ENCODE measurements around the gene NEUROD6.

NEUROD6 gene

DNA sequence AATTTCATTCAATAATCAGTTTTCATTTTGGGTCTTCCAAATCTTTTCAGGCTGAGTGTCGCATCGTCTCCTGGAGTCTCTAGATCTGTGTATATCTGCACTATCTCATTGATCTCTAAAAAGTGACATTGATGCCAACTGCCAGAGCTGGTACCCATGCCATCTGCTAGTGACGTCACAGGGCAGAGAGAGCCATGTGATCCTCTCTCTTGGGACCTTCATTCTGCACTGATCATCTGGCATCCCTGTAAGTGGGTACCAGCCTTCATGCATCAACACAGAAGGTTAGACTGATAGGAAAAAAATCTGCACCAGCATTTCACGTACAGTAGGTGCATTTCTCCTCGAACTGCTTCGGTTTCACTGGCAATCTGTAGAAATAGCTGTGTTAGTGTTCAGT lies at the start of gene NEUROD6:
Gene NEUROD6 (minus strand): TSS at position 124 of the 400 bp plus-strand sequence. CDS start 1,458 bp downstream, outside the sequence.
- DNase-seq = no peak

DNA sequence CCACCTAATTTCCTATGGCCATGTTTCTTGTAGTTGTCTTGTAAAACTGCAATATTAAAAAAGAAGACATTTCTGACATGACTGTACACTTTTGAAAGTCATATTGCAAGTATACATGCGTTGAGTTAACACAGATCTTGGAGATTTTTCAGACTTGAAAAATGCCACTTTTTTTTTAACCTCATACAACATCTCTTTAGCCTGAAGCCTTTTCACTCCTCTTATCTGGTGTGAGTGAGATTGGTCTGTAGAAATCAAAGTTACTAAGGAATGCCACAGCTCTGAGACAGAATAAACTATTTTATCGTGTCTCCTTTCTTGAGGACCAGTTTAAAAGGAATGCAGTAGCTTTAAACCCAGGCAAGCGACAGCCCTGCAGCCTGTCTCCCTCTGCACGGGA lies 43.9 kb upstream of the NEUROD6 start:
- DNase-seq = no peak

DNA sequence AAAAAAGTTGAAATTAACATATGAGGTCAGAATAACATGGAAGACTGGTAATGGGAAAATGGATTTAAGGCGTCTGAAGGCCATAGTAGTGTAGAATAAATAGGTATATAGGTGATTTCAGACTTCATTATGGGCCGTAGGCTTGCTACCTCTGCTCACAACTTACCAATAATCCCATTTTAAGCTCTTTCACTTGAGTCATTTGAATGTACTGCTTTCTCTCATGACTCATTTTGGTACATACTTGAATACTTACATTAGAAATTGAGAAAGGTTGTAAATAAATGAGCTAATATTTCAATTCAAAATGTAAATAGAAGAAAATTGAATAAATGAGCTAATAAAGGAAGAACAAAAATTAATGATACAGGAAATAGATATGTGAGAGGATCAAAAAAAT lies 42.2 kb upstream of the NEUROD6 start:
- DNase-seq = no peak

DNA sequence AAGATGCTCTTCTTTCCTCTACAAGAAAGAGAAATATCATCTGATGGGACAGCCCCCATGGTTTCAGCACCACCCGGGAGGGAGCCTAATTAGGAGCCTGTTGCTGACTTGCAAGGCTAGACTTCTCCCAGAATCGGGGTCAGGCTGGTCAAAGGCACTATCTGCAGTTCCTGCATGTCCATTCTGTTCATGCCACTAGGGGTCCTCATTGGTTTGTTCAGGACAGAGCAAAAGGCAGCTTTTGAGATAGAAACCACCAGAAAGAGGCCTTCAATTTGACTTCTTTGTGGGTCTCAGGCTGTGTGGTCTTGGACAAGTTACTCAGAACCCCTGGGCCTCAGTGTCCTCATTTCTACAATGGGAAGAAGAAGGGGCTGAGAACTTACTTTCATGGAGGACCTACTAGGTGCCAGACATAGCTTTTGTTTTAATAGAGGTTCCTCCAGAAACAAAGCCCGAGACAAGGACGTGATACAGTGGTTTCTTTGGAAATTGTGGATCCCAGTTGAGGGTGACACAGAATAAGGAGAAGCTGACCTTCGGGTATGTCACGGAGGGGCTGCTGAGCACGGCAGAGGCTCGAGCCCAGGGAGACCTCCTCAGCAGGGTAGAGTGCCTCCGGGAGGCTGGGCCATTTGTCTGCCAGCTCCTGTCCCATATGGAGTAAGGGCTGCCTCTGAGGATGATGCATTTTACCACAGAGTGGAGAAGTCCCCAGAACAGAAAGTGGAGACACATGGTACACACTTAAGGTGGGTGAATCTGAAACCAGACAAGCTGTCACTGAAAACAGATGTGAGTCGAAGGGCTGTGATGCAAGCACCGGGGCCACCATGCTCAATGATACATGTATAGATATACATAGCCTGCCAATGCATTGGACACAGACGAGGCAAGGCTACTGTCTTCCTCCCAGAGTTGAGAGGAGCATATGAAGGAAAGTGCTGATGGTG lies 33.1 kb upstream of the NEUROD6 start:
- DNase-seq = no peak

DNA sequence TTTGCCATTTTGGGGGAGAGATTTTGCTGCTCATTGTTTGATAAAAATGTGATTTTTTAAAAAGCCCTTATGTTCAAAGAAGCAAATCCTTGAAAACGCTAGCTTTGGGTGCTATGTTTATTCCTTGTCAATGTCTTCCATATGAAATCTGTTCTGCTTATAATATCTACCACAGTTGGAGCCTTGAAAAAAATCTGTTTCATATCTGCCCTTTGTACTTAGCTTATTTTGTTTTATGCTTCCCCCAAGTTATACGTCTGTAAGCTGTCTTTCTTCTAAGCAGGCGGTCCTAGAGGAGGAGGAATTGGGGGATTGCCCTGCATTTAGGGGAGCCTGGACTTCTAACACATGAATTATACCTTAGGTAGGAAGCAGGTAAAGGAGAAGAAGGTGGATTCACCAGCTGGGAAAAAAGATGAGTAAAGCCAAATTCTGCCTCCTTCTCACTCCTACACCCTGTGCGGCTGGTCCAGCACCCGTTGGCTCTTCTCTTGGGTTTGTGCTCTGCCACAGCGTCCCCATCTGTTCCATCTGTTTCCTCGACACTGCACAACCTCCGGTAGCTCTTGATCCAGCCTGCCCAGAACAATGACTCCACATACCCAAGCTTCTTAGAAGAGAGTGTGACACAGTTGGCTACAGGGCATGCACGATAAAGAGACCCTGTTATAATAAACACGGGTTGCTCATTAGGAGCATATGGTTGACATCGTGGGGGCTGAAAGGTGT lies 31.9 kb upstream of the NEUROD6 start:
- no peak for DNase-seq

DNA sequence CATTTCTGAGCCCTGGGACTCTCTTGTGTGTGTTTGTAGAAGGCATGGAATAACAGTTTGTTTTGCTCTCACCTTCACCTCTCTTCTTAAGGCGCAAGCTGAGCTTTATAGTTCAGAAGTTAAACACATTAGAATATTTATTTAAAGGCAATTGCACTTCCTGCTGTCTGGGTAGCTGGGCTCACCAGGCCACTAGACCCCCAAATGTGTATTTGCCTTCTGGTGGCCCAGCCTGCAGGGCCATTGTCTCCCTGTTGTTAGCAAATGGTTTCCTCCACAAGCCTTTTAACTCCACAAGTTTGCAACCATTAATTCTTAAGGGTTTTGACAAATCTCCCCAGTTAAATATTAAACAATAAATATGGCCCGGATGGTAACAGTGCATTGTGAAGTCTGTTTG lies 31.1 kb upstream of the NEUROD6 start:
- no peak for DNase-seq

DNA sequence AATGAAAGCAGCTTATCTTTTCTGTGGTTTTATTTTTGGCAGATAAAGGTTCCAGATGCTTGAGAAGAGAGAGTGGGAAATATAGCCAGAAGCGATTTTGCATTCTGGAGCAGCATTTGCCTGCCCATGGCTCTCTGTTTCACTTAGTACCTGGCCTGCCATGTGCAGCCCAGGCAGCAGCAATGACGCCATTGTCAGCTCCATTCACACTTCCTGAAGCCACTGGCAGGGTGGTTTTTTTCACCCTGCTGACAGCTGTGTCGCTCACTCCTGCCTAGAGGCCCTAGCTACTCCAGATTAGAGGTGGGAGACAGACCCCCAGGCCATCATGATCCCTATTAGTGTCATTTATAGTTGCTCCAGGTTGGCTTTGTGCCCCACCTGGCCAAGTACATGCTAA lies 30.1 kb upstream of the NEUROD6 start:
- no peak for DNase-seq

DNA sequence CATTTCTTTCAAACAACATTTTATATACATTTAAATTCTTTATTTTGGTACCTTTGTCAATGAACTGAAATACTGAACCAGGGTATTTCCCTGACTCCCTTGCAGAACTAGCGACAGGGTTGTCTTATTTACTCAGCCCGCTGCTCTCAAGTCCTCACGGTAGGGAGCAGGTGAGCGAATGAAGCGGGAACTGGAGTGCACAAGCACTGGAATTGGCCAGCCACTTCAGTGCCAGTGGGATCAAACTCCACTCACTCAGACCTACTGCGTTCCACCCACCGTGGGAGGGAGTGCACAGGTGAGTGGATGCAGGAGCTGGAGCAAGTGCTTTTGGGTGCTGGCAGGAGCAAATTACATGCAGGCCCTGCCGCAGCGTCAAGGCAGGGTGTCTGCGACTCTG lies 28.1 kb upstream of the NEUROD6 start:
- no peak for DNase-seq

DNA sequence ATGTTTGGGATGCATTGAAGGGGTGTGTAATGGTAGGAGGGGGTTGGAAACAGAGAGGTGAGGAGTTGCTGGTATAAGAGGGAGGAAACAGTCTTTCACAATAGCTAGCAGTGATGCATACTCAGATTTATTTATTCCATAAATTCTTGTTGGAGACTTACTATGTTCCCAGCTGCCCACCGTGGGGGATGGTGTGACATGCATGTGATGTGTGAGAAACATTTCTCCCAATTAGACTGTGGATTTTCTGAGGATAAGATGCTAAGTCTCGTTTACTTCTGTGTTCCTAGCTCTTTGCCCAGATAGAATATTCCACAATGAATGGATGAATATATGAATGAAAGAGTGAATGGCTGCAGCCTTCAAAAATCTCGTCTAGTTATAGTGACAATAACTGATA lies 23.0 kb upstream of the NEUROD6 start:
- no peak for DNase-seq

DNA sequence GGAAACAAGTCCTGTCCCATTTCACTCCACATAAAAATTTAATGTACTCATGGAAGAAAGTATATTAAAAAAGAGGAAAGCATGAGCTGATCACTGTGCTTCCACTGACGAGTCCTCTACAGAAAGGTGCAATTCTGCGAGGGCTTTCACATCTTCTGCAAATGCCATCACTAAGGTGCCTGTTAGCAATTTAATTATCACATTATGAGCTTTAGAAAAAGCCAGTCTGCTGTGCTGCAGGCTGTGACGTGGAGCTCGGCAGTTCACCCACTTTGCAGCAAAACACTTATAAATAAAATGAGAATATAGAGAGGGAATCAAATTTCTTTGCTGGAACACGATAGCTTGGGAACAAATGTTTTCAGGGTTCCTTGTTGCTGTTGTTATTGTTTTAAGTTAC lies 22.5 kb upstream of the NEUROD6 start:
- no peak for DNase-seq

DNA sequence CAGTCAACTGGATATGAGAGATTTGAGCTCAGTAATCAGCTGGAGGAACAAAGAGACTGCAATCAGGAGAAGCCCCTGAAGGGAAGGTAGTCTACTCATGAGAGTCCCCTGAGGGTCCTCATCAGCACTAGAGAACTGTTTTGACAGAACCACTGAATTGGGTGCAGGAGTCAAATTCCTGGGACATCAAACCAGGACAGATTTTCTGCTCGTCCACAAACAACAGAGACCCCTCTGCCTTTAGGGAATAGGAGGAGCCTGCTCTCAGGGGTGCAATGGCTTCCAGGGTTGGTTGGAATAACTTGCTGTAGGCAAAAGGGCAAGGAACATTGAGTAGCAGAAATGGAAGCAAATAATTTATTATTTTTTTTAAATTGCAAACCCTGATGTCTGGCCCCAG lies 21.9 kb upstream of the NEUROD6 start:
- DNase-seq = no peak

DNA sequence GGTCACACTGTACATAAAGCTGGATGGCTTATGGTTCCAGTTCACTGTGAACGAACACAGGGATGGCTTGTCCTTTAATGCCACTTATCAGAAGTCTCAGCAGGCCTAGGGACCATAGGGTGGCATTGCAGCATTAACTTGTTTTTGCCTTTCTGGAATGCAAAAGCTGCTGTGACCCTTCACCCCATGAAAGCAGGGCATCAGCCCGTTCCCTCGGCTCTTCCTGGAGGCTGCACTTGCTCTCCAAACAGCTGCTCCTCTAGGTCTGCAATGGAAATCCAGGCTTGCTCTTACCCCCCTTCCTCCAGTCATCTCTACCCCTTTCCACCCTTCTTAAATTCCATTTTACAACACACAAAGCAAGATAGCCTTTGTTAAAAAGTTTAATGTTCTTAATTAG lies 17.9 kb upstream of the NEUROD6 start:
- no peak for DNase-seq

DNA sequence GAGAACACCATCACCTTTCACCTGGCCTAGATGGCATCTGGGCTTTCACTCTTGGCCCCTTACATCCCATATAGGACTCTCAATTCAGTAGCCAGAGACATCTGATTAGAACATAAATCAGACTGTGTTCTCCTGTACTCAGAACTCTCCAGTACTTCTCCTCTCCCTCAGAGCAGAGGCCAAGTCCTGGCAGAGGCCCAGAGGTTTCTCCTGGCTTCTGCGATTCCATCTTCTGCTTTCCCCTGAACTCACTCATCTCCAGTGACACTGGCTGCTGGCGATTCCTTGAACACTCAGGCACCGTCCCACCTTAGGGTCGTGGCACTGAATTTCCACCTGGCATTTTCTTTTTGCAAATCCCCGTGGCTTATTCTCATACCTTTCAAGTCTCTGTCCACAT lies 4.9 kb upstream of the NEUROD6 start:
- DNase-seq = no peak

DNA sequence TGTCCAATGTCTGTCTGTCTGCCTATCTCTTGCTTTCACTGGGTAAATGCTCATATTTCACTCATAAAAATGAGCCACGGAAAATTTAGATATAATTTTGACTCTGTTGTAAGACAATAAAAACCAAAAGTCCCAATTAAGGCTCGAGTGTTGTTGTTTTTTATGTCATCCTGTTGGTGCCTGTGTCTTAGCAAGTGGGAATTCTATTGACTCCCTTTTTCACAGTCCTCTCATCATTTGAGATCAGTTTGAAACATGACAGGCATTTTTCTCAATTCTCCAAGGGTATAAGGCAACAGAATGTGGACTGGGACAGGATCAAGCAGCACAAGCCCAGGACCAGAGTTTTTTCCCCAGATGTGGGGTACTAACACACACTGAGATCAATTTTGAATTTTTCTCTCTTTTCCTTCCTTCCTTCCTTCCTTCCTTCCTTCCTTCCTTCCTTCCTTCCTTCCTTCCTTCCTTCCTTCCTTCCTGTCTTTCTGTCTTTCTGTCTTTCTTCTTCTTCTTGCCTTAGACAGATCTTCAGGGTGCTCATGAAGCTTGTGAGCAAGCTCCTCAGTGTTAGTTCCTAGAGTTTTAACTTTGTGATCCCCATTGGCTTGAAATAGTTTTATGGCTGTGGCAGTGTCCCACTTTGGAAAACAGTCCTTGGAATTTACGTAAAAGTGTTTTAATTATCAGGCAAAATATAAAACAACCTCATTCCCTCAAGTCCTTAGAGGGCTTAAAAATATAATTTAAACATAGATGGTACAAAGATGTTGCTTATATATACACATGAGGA lies 3.2 kb upstream of the NEUROD6 start:
- DNase-seq = no peak

DNA sequence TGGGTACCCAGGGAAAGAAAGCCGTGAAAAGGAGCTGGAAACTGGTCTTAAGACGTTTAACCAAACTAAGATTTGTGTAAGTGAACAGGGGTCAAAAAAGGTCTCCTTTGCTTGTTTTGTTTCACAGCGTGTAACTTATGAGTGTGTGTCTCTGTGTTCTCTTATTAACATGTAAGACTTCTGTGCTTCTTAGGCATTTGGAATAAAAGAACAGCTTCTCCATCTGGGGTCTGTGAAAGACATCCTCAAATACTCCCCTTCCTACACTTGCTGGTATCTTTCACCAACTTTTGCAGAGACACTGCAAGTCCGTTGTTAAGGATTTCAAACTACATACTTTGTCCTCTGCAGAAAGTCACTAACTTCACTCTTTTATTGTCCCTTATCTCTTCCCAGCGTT lies 615 bp upstream of the NEUROD6 start:
- DNase-seq = no peak

DNA sequence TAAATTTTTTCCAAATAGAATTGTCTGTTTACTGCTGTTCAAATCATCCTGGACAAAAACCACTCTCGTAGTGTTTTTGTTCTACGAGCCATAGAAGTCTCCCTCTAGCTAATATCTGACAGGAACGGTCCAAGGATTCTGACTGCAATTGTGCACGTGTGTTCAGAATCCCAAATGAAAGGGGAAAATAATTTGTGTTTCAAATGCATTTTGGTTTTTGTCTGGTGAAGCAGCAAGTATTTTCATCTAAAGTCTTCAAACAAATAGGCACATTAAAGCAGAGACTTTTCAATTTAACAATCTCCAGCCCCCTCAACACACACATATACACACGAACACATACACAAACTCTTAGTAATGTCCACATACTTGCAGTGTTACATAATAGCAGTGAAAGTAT lies 475 bp downstream of the NEUROD6 start:
- DNase-seq = no peak

DNA sequence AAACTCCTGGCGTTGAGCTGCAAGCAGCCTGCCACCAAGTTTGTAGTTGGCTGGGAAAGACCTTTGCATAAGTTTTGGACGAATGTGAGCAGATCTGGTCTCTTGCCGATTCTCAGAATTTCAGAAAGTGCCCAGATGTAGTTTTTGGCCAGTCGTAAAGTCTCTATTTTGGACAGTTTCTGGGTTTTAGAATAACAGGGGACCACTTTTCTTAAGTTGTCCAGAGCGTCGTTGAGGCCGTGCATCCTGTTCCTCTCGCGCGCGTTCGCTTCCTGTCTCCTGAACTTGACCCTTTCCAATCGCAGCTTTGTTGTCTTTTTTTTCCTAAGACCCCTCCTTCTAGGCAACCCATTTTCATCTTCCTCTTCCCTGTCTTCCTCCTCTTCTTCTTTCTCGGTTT lies 1.8 kb downstream of the NEUROD6 start:
- DNase-seq = no peak

DNA sequence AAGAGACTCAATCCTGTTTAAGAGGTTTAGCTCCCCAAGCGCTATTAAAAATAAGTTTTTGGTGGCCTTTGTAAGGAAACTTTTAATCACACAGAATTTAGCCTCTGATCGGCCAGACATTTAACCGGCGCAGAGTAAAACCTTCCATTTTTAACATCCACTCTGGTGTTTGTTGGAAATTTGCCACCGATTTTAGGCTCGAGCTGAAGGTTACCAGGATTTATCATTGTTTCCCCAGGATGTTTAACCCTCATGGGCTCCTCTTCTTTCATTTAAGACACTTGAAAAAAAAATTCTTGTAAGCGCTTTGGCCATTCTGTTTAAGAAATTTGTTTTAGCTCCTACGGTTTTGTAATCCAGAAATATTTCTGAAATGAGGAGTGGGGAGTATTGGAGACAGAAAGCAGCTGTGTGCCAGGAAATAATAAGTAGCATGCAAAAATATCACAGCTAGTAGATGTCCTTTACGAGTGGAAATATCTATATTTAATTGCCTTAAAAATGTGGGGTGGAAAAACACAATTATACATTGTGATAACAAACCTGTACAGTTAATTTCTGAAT lies 3.4 kb downstream of the NEUROD6 start:
- no peak for DNase-seq

DNA sequence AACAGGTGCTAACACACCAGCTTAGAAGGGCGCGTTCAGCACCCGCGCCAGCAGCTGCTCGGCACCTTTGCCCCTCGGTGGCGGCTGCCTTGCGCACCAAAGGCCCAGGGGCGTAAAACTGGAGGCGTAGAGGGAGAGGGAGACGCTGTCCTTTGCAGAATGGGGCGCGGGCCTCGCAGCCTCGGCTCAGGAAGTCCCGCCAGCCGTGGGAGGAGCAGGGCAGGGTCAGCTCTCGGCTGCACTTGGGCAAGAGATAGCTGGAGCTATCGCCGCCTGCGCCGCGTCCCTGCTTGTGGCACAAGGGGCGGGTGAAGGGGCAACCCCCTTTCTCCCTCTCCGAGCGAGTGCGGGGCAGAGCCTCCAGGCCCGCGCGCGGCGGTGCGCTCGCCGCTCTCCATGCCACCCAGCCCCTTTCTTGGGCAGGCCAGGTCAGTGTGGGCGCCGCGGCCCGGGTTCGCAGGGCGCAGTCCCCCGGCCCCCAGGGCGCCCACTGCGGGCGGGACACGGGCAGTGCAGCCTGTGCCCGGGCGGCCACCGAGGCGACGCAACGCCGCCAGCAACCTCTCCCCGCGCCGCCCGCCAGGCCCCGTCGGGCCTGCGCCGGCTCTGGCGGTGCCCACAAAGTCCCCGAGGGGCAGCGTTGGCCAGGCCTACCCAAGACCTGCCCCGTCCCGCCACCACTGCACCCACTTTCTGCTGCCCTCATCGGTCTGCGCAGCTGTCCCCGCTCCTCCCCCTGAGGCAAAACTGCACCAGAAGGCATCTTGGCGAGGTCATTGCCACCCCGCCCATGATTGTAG lies 4.1 kb downstream of the NEUROD6 start:
- no peak for DNase-seq

DNA sequence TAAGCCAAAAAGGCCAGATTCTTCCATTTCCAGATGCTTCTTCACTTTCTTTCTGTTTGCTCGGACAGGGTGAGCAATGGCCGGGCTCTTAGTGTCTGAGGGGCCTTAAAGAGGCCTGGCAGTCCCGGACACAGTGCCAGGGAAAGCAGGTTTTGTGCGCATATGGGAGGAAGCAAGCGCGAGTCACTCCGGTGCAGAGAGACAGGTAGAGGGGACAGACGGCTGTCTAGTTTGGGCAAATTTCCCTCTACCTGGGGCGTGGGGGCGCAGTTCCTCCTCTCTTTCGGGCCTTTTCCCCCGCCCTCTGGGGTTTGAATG lies 4.7 kb downstream of the NEUROD6 start:
- no peak for DNase-seq

DNA sequence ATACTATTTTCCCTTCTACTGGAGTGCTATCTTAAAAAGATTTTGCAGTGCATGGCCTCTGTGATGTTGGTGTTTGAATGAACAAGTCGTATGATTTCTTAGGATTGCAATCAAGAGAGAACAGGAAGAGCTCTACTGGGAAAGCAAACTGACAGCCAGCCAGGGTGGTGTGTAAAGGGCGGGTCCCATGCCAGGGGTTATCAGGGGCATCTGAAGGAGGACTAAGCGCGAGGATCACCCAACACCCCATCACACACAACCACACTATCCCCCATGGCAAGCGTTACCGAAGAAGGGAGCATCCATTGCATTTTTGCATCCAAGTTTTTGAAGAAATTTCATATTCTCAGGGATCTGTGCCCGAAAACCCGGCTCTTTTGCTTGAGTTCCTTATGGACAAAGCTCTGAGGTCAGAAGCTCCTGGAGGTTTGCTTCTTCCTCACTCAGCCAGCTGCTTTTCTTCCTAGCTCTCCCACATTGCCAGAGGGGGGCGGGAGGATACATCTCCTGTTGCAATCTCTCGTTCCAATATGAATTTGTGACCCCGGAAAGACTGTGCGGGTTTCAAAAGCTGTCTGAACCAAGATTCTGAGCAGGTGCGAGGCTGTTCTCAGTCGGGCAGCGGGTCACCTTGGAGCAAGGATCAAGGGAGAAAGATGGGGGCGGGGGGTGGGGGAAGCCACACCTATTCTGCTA lies 5.2 kb downstream of the NEUROD6 start:
- no peak for DNase-seq

DNA sequence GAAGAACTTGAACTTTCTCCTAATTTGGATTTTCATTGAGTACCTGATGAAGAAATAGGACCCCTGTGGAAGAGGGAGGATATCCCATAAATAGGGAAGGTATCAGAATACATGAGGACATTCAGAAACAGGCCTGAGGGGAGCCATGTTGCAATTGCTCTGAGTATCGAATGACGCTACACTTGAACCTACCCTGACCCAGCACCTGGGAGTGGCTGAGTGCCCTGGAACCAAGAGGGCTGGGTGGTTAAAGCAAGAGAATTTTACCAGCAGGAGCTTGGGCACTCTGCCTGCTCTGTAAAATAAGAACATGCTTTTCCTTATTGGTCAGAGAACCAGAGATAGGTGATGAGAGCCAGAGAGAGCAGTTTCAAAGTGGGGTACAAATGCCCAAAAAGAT lies 7.2 kb downstream of the NEUROD6 start:
- DNase-seq = no peak

Measured in CD4-positive, alpha-beta T cell treated with Interleukin-12 subunit alpha and Interleukin-12 subunit beta, for 1 hour (primary cell).